ENCODE results near the gene SEC14L1. TPM values are rescaled to one million over a fixed set of nuclear protein-coding genes. Genes with fewer than 3 reads are reported as not detected.

The SEC14L1 gene
- total and polyA plus RNA-seq, 12 donors: 61.8 to 255 (median 143) TPM

GRCh38 chr17:77178563-77178962 lies 37.8 kb downstream of the SEC14L1 start:
- peak in 2 of 7 donors; percentile 12 to 52 for DNase-seq
- H3K27ac ChIP-seq: peak overlapping the region in 4 of 5 donors; percentile 20 to 78 (median 56)
- WGBS, 4 donors: 63 to 67% (median 65%) methylated on average over 14 of the region's 14 CpGs
- H3K9me3 ChIP-seq (replicated peaks in 1 of 3): peaks cover 0 to 10% (median 0%) of the 10 kb centered on the region in 3 donors
- H3K27me3 ChIP-seq: no peaks in the 10 kb centered on the region
- H3K4me1 ChIP-seq (replicated peaks in 1 of 2): peaks cover 51 to 78% of the 10 kb centered on the region in 2 donors
- H3K36me3 ChIP-seq (replicated peaks in 1 of 2): no peaks in the 10 kb centered on the region
- H3K4me3 ChIP-seq: no peak overlapping the region
- intact Hi-C loops (cut with DNase I): no loop called here
- TF ChIP-seq POLR2A (IDR thresholded peaks at IDR 0.05) (no peak), CTCF (IDR thresholded peaks at IDR 0.05) (no peak)

- peak overlapping the region in 3 of 5 donors; percentile 50 to 88 (median 80) for H3K27ac ChIP-seq
- no peaks in the 10 kb centered on the region for H3K27me3 ChIP-seq
- no peaks in the 10 kb centered on the region for H3K9me3 ChIP-seq (replicated peaks in 1 of 3)
- no peak for TF ChIP-seq CTCF (IDR thresholded peaks at IDR 0.05)
- no peak overlapping the region for H3K4me3 ChIP-seq
- peaks cover 71 to 86% of the 10 kb centered on the region in 2 donors for H3K4me1 ChIP-seq (replicated peaks in 1 of 2)
- H3K36me3 ChIP-seq (replicated peaks in 1 of 2): no peaks in the 10 kb centered on the region
- WGBS, 4 donors: 72 to 88% (median 77%) methylated on average over 16 of the region's 16 CpGs
- DNase-seq: peak in 3 of 7 donors; percentile 13 to 53 (median 21)
- intact Hi-C loops (cut with DNase I): no loop called here
These were observed 40.0 kb downstream of the SEC14L1 start for GRCh38 chr17:77180503-77181357.

DNA sequence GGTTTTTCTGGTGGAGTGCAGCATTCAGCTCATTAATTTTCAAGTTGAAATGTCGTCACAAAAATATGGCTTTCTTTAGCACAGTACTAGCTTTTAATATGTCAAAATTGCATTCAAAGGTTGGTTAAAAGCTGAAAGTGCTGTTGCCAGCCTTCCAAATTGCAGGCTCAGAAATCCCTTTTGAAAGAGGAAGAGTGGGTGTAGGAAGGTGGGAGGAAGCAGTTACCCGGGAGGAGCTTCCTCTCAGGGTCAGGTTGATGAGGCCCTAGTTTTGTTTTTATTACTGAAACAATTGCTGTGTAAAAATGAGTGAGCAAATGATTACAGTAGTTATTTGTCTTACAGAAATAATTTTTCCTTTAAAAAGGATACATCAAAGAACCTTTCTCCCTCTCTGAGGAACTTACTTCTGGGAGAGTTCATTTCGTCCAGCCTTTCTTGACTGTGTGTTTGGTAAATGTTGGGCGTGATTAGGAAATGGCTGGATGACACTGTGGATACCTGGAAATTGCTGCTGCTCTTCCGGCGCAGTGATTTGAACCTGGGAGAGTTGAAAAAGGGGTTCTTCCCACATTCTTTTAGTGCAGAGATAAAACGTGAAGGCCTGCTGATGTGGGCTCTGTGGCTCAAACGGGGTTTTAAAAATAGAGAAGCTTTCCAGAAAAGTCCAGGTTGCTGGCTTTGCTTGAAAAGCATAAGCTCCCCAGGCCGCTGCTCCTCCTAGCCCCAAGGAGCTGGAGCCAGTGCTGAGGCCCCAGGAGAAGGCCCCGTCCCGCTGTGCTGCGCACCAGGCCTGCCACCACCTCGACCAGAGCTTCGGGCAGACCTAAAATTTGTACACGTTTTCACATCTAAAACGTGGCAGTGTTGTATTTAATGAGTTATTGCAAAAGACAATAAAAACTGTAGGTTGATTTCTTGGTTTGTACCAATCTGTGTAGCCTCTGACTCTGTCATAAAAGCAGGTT lies 41.7 kb downstream of the SEC14L1 start:
- 52 to 55% (median 52%) methylated on average over 15 to 16 of the region's 16 CpGs for WGBS, 4 donors
- TF ChIP-seq CTCF (IDR thresholded peaks at IDR 0.05): no peak
- TF ChIP-seq POLR2A (IDR thresholded peaks at IDR 0.05): no peak
- peak overlapping the region; percentile 18 to 94 (median 80) for H3K27ac ChIP-seq
- no peaks in the 10 kb centered on the region for H3K9me3 ChIP-seq (replicated peaks in 1 of 3)
- no peaks in the 10 kb centered on the region for H3K27me3 ChIP-seq
- H3K36me3 ChIP-seq (replicated peaks in 1 of 2): no peaks in the 10 kb centered on the region
- intact Hi-C loops (cut with DNase I): no loop called here
- H3K4me1 ChIP-seq (replicated peaks in 1 of 2): peaks cover 71 to 86% of the 10 kb centered on the region in 2 donors
- no peak overlapping the region for H3K4me3 ChIP-seq
- DNase-seq: peak in 3 of 7 donors; percentile 1 to 45 (median 22)

DNA sequence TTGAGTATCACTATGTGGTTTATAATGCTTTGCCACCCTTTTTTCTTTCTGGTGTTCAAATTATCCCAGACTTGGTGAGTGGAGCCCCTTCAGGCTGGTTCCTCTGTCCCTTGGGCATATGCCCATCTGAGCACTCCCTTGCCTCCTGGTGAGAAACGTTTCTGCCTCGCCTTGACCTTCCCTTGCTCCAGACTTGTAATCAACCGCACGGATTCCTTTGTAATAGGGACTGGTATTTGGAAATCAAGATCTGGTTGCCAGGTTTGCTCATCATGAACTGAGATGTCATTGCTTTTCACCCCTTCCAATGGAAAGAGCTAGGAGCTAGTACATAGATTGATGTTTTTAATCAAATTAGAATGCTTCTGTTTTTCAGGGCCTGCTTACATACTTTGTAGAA lies 43.7 kb downstream of the SEC14L1 start:
- Histone ChIP-seq H3K4me3 (no peak overlapping the region), H3K36me3 (replicated peaks in 1 of 2) (no peaks in the 10 kb centered on the region), H3K27me3 (no peaks in the 10 kb centered on the region), H3K27ac (peak overlapping the region; percentile 31 to 94 (median 80)), H3K4me1 (replicated peaks in 1 of 2) (peaks cover 79 to 92% of the 10 kb centered on the region in 2 donors), H3K9me3 (replicated peaks in 1 of 3) (no peaks in the 10 kb centered on the region)
- DNase-seq: peak in 6 of 7 donors; percentile 81 to 89 (median 85)
- intact Hi-C loops (cut with DNase I): no loop called here
- no peak for TF ChIP-seq POLR2A (IDR thresholded peaks at IDR 0.05)
- no peak for TF ChIP-seq CTCF (IDR thresholded peaks at IDR 0.05)
- 7 to 29% (median 23%) methylated on average over 4 of the region's 4 CpGs for WGBS, 4 donors
